MM.1S (cell line): ENCODE results near the gene PRR23E.

ENCODE experiments used
- EZH2 ChIP-seq: fragments of 300-600 bp; sonication (generic); optimal IDR thresholded peaks from 2 replicates; pipeline ENCODE3; 2017; ENCODE audit warnings: low read depth, mild to moderate bottlenecking, antibody characterized with exemption, low read length, mixed read lengths
- EZH2phosphoT487 ChIP-seq: fragments of 300-600 bp; sonication (generic); IDR thresholded peaks from 2 replicates; pipeline ENCODE4 v1.6.1; 2018; ENCODE audit warnings: antibody characterized with exemption, low read length
- TF ChIP-seq, protein P1 (sequence below): fragments of 300-600 bp; sonication (generic); IDR thresholded peaks from 2 replicates; pipeline ENCODE4 v1.5.1; 2016; ENCODE audit warnings: antibody characterized with exemption, low read length, mixed read lengths

DNA sequence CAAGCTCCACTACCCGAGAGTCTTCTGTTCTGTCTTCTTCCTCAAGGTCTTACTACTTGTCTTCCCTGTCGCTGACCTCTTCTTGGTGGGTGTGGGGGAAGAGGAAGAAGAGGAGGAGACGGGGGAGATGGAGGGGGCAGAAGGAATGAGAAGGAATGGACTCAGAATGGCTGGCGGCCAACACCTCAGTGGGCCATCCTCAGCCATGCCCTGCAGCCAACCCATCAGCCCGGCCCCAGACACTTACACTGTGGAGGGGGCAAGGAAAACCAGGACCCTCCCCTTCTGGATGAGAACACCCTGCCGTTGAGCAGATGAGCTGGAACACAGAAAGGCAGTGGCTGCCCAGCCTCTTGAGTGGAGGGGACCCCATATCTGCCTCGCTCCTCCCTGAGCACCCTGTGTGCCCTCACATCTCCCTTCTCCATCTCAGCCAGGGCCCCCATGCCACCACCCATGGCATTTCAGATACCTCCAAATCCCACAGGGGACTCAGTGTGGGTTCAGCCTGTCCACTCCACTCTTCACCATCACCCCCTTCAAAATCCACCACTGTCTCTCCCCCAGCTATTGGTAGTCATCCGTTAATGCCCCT lies 45.5 kb upstream of the PRR23E start:
- TF ChIP-seq, protein P1, sequence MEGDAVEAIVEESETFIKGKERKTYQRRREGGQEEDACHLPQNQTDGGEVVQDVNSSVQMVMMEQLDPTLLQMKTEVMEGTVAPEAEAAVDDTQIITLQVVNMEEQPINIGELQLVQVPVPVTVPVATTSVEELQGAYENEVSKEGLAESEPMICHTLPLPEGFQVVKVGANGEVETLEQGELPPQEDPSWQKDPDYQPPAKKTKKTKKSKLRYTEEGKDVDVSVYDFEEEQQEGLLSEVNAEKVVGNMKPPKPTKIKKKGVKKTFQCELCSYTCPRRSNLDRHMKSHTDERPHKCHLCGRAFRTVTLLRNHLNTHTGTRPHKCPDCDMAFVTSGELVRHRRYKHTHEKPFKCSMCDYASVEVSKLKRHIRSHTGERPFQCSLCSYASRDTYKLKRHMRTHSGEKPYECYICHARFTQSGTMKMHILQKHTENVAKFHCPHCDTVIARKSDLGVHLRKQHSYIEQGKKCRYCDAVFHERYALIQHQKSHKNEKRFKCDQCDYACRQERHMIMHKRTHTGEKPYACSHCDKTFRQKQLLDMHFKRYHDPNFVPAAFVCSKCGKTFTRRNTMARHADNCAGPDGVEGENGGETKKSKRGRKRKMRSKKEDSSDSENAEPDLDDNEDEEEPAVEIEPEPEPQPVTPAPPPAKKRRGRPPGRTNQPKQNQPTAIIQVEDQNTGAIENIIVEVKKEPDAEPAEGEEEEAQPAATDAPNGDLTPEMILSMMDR: no peak
- TF ChIP-seq EZH2 (no peak), EZH2phosphoT487 (no peak)
